ENCODE measurements around the gene MDM1. TPM values are rescaled to one million over a fixed set of nuclear protein-coding genes. Genes with fewer than 3 reads are reported as not detected.
A peak's percentile ranks its signal among the peaks of the same experiment; 100 is the strongest.

The MDM1 gene
- total RNA-seq, 2 experiments from 2014 or later = 20.0 to 22.2 TPM

DNA sequence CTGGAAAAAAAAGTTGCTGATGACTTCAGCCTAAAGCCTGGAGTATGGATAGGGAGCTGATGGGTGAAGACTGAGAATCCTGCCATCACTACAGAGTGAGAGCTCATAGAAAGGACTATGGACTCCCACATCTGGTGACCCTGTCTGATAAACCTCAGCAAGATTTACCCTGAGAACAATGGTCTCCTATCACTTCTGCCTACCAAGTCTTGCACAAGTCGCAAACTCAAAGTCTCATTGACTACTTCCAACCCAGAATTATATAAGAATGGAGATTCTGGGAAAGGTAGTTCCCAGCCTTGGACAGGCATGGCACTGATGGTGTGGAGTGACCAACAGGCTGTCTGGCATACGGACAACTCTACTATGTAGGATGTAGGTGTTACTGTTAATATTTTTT, 9.7 kb upstream of the MDM1 start:
- H3K4me3 Mint-ChIP-seq = no peak overlapping the region
- no peaks in the 10 kb centered on the region for H3K27me3 Mint-ChIP-seq
- H3K36me3 Mint-ChIP-seq = no peaks in the 10 kb centered on the region
- DNase-seq = no peak
- H3K27ac Mint-ChIP-seq = no peak overlapping the region
- no peaks in the 10 kb centered on the region for H3K9me3 Mint-ChIP-seq
- H3K4me1 Mint-ChIP-seq = peaks cover 4% of the 10 kb centered on the region

DNA sequence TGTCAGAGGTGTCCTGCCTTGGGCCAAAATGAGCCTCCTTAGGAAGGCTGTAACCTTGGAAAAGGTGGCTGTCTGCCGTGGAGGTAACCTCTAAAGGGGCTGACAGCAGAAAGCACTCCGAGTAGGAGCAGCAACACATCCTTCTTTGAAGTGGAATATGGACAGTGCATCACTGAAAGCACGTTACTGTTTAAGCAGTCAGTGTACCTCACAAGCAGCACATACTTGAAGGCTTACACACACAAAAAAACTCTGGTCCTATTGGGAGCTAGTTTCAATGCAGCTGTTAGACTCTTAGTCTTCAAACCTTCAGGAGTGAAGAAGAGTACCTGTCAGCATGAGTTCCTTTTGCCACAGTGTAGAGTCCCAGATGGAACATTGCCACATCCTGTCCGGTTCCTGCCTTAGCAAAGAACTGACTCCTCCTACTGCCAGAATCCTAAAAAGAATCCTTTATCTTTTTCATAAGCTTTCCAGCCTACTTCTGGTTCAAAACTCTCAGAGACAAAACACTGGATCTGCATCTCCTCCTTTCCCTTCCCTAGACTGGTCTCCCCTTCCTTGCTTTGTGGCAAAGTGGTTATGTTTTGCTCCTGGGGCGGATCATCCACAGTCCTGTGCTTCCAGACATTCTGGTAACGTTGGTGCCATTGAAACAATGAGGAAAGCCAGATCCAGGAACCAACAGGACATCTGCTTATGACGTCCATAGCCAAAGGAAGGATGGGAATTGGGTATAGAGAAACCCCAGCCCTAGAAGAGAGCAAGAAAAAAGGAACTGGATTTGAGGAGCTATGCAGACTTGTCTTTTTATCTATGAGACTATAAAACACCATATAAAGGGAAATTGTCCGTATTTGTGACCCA, 8.5 kb upstream of the MDM1 start:
- no peaks in the 10 kb centered on the region for H3K9me3 Mint-ChIP-seq
- peaks cover 1% of the 10 kb centered on the region for H3K4me1 Mint-ChIP-seq
- H3K36me3 Mint-ChIP-seq = no peaks in the 10 kb centered on the region
- H3K4me3 Mint-ChIP-seq = no peak overlapping the region
- no peak for DNase-seq
- H3K27me3 Mint-ChIP-seq = no peaks in the 10 kb centered on the region
- H3K27ac Mint-ChIP-seq = no peak overlapping the region

DNA sequence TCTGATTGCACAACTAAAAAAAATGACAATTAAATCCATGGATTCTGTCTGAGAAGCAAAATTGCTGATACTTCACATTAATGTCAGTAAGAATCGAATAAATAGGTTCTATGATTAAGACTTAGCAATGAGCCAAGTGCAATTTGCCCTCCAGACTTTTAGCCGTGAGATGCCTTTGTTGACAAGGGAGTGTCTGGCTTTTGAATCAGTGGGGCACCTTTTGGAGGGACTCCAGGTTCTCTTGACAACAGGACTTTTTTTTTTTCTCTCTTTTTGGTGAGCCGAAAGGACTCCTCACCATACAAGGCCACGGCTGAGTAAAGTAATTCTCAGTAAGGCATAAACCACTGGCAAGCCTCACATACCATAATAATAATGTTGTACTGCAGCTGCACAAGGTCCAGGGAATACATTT, 4.7 kb upstream of the MDM1 start:
- H3K27ac Mint-ChIP-seq = no peak overlapping the region
- H3K4me3 Mint-ChIP-seq = no peak overlapping the region
- no peak for DNase-seq
- no peaks in the 10 kb centered on the region for H3K27me3 Mint-ChIP-seq
- peaks cover 18% of the 10 kb centered on the region for H3K4me1 Mint-ChIP-seq
- H3K36me3 Mint-ChIP-seq = no peaks in the 10 kb centered on the region
- no peaks in the 10 kb centered on the region for H3K9me3 Mint-ChIP-seq

DNA sequence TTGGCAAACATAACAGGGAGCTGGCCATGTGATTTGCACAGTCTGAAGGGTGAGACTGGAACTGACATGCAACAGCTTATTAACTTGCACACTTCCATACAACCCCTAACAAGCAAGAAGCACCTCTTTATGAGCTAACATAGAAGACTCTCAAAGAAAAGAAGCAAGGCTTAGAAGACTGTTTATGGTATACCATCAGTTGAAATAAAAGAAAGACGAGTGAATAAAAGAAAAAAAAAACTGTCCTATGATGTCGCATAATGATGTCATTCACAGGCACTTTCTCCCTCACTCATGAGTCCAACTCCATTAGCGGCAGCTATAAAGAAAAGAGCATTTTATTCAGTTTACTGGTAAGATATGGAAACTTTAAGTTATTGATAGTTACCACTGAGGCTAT, 3.3 kb upstream of the MDM1 start:
- DNase-seq = no peak
- no peak overlapping the region for H3K27ac Mint-ChIP-seq
- H3K27me3 Mint-ChIP-seq = no peaks in the 10 kb centered on the region
- H3K9me3 Mint-ChIP-seq = no peaks in the 10 kb centered on the region
- no peaks in the 10 kb centered on the region for H3K36me3 Mint-ChIP-seq
- H3K4me3 Mint-ChIP-seq = no peak overlapping the region
- H3K4me1 Mint-ChIP-seq = peaks cover 25% of the 10 kb centered on the region

DNA sequence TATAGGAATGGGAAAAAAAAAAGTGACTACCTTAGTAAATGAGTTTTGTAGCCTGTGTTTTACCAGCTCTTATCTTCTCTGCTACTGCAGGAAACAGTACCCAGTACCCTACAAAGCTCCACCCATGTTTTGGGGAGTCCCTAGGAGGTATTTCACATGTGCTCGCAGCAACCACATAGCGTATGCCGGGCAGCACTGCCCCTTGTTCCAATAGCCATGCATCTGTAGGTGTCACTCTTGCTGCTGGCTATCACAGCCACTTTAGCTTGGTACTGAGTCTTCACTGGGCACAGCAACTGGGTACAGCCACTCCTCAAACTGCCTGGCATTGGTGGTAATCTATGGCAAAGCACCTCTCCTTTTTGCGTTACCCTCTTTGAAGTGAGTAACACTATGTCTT, 2.0 kb upstream of the MDM1 start:
- H3K27ac Mint-ChIP-seq = peak overlapping the region; percentile 3
- no peak for DNase-seq

DNA sequence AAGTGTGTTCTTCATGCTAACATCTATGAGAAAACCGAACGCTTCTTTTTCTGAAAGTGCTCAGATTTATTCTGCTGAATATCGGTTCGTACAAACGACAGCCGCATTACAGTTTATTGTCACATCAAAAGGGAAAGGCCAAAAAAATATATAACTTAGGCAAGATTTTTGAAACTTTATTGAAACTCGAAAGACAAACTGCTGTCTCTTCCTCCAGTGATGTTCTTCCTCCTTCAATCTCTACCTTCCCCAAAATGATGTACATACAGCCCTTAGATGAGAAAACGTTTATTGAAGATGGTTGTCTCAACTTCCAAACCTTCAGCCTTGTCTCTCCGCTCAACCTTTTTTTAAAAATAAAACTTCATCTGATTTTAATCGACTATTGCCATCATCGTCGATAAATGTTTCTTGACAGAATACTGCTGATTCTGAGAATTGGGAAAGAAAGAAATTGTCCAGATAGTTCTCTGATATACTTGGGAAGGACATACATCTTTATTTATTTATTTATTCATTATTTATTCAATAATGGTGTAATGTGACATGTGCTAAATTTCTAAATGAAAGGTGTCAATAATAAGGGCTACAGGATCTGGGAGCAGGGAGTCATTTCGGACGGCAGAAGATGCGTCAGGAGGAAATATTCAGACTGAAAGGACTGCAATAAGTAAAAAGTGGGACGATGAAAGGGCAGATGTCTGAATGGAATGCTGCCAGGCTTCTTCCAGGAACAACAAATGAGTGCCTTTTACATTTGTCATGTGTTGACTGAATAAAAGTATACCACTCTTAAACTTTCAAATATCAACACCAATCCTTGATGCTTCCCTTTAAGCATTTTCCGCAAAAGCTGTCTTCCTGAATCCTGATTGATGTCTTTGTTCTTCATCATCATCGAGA, 817 bp upstream of the MDM1 start:
- no peak for DNase-seq
- Mint-ChIP-seq H3K9me3 (no peaks in the 10 kb centered on the region), H3K27me3 (no peaks in the 10 kb centered on the region), H3K36me3 (no peaks in the 10 kb centered on the region), H3K27ac (peak overlapping the region; percentile 76), H3K4me3 (peak overlapping the region; percentile 89), H3K4me1 (peaks cover 35% of the 10 kb centered on the region)

More for the DNA sequence above, 2.0 kb upstream of the MDM1 start:
- Mint-ChIP-seq H3K36me3 (no peaks in the 10 kb centered on the region), H3K4me1 (peaks cover 28% of the 10 kb centered on the region), H3K27me3 (no peaks in the 10 kb centered on the region), H3K9me3 (no peaks in the 10 kb centered on the region), H3K4me3 (no peak overlapping the region)

DNA sequence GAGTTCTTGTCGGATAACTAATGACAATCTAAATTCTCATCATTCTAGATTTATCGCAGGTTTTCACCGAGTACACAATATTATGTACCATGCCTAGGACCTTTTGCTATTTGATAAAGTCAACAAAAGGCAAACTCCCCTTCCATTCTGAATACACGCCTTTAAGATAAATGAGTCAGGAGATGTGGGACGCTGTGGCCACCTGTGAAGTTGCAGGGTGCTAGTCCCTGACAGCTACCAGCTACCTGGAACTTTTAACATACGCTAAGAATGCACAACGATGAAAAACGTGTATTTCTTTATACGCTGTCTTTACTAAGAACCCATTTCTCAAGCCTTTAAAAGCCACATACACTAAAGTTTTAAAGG, 678 bp downstream of the MDM1 start:
- H3K4me3 Mint-ChIP-seq = peak overlapping the region; percentile 89
- peak; percentile 10 for DNase-seq
- H3K36me3 Mint-ChIP-seq = peaks cover 2% of the 10 kb centered on the region
- H3K4me1 Mint-ChIP-seq = peaks cover 40% of the 10 kb centered on the region
- H3K27me3 Mint-ChIP-seq = no peaks in the 10 kb centered on the region
- no peaks in the 10 kb centered on the region for H3K9me3 Mint-ChIP-seq
- peak overlapping the region; percentile 73 for H3K27ac Mint-ChIP-seq

DNA sequence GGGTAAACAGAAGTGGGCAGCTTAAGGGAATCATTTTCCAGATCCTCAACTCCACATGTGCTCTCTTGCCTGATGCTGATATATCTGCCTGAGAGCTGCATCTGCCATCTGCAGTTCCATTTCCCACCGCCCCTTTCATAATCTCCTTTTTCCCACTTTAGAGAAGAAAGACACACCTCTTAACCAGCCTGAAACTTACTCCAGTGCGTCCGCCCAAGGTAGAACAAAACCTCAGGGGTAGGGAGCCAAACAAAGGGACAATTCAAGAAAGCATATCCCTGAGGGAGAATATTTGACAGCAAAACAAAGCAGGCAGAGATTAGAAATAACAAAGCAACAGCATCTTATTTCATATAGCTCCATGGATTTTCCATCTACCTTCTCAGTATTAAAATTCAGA, 4.3 kb downstream of the MDM1 start:
- Mint-ChIP-seq H3K9me3 (no peaks in the 10 kb centered on the region), H3K27ac (no peak overlapping the region), H3K27me3 (no peaks in the 10 kb centered on the region), H3K36me3 (peaks cover 5% of the 10 kb centered on the region), H3K4me1 (peaks cover 26% of the 10 kb centered on the region), H3K4me3 (no peak overlapping the region)
- no peak for DNase-seq

DNA sequence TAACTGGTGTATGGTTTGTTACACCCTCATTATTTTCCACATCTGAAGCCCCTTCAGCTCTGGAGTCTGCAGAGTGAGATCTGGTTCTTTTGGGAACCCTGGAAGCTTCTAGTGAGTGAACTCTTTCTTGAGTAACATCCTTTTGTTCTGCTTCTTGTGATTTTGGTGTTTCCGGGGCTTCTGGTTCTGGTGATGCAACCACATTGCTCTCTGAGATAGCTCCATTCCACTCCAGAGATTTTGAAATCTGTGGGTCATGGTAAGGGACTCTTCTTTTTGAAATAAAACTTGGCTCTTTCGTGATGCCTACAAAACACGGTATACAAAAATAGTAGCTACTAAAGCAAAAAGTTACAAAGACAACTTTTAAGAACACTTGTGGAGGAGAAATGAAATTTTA, 5.4 kb downstream of the MDM1 start:
- Mint-ChIP-seq H3K9me3 (no peaks in the 10 kb centered on the region), H3K4me1 (peaks cover 23% of the 10 kb centered on the region), H3K27me3 (no peaks in the 10 kb centered on the region), H3K36me3 (peaks cover 5% of the 10 kb centered on the region), H3K27ac (no peak overlapping the region), H3K4me3 (no peak overlapping the region)
- DNase-seq = no peak

DNA sequence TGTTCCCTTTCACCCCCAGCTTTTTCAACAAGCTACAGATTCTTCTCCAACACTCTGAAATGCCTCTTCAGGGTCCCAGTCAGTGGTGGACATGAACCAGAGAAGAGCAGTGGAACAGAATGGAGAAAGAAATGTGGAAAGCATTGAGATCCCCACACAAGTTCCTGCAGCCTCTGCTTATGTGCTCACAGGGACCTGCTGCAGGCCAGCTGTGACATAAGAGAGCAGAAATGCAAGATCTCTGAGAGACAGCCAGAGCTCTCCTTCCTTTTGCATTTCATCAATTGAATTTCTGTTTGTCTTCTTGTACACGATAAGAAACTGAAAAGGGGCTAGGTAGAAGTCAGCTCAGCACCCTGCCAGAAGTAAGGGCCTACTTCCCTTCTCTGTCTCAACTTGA, 6.2 kb downstream of the MDM1 start:
- DNase-seq = no peak
- H3K27ac Mint-ChIP-seq = no peak overlapping the region

DNA sequence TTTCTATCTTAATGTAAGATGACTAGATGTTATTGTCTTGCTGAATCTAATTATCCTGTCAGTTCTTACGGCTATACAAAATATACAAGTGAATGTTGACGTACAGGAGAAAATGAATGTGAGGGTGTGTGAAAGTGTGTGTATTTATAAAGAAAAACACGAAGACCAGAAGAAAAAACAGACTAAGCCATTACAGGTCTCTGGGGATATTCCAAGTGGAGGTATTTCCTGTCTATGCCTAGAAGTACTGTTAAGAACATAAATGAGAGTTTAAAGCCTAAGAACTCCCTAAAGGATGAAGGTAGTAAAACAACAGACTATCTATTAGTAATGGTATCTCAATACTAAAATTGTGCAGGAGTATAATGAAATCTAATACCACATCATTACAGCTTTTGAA, 7.6 kb downstream of the MDM1 start:
- H3K9me3 Mint-ChIP-seq = no peaks in the 10 kb centered on the region
- H3K4me3 Mint-ChIP-seq = no peak overlapping the region
- no peak overlapping the region for H3K27ac Mint-ChIP-seq
- H3K4me1 Mint-ChIP-seq = peaks cover 16% of the 10 kb centered on the region
- DNase-seq = no peak
- H3K27me3 Mint-ChIP-seq = no peaks in the 10 kb centered on the region
- H3K36me3 Mint-ChIP-seq = peaks cover 5% of the 10 kb centered on the region

More for the DNA sequence above, 6.2 kb downstream of the MDM1 start:
- Mint-ChIP-seq H3K9me3 (no peaks in the 10 kb centered on the region), H3K27me3 (no peaks in the 10 kb centered on the region), H3K4me3 (no peak overlapping the region), H3K4me1 (peaks cover 17% of the 10 kb centered on the region), H3K36me3 (peaks cover 5% of the 10 kb centered on the region)

DNA sequence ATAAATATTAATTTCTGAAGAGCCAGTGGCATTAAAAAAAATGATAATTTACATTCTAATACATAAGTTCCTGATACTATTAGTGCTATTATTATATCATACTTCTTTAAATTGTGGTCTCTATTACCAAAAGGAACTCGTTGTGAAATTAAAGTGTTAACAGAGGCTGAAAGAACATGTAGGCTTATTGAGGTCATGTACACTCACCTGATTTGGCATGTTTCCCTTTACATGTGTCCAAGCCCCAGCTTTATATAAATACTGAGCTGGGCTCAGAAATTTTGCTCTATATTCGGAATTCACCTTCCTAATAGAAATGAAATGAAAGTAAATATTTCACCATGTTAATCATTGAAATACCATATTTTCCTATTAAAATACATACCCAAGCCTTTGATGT, 11.0 kb downstream of the MDM1 start:
- Mint-ChIP-seq H3K4me1 (peaks cover 2% of the 10 kb centered on the region), H3K36me3 (peaks cover 7% of the 10 kb centered on the region), H3K27me3 (no peaks in the 10 kb centered on the region), H3K4me3 (no peak overlapping the region), H3K27ac (no peak overlapping the region), H3K9me3 (no peaks in the 10 kb centered on the region)
- no peak for DNase-seq

DNA sequence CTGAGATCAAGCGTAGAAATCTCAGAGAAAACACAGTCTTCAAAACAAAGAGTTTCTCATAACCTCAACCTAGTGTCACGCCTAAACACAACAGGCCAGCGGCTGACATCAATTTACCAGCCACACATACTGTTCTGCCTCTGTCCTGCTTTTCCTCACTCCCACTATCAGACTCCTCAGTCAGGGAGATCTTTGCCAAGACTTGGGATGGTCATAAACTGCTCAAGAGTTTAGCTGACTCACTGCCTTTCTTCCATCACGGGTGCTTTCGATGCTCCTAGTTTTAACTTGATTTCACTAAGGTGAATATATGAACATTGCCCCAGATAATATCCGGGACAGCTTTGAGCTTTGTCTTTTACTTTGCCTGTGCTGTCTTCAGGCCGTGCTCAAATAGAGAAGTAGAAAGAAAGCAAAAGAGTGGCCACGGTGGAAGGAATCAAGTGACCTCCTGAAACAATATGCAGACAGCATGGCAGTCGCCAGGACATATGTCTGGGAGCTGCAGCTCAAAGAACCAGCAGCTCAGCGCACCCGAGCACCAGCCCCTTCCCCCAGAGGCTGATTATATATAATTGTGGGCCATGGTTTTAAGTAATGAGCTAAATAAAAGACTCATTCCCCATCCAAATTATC, 12.1 kb downstream of the MDM1 start:
- H3K4me1 Mint-ChIP-seq = peaks cover 2% of the 10 kb centered on the region
- H3K4me3 Mint-ChIP-seq = no peak overlapping the region
- H3K27me3 Mint-ChIP-seq = no peaks in the 10 kb centered on the region
- no peak overlapping the region for H3K27ac Mint-ChIP-seq
- no peak for DNase-seq
- no peaks in the 10 kb centered on the region for H3K9me3 Mint-ChIP-seq
- peaks cover 7% of the 10 kb centered on the region for H3K36me3 Mint-ChIP-seq

DNA sequence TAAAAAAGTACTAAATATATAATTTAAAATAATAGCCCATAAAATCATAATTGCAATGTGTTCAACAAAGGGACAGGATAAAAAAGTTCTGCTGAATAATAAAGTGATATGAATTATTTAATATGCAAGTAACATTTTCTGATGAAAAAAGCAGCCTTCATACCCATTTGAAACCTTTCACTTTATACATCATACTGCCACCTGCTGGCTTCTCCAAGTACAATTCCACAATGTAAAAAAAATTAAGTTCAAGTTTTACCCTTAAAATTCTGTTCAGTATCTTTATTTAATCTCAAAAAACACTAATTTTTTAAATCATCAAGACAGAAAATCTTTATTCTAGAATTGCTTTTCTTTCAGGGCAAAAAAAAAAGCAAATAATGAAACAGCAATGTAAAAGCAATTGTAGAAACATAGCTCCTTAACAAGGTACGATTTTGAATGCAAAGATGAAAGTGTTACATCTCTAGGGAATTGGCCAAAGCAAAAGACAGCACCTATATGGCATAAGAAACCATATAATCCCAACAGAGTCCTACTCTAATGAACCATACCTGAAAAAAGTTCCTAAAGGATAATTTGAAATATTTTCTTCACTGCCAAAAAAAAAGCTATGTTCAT, 15.0 kb downstream of the MDM1 start:
- no peaks in the 10 kb centered on the region for H3K9me3 Mint-ChIP-seq
- peaks cover 8% of the 10 kb centered on the region for H3K36me3 Mint-ChIP-seq
- no peak overlapping the region for H3K4me3 Mint-ChIP-seq
- DNase-seq = no peak
- no peaks in the 10 kb centered on the region for H3K4me1 Mint-ChIP-seq
- no peaks in the 10 kb centered on the region for H3K27me3 Mint-ChIP-seq
- no peak overlapping the region for H3K27ac Mint-ChIP-seq

DNA sequence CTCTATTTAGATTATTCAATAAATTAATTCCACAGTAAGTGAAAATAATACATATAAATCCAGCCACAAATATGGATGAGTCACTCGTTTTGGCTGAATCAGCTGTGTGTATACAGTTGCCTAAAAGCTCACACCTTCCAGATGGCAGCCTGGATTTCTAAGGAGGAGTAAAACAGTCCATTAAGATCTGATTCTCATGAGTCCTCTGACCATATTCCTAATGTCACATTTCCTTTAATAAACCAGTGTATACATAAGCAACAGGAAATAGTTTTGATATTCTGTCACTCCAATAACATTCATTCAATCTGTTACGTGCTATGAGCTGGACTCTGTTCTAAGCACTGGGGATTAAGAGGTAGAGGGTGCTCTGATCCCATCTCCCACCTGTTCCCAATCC, 21.8 kb downstream of the MDM1 start:
- H3K27me3 Mint-ChIP-seq = no peaks in the 10 kb centered on the region
- peaks cover 5% of the 10 kb centered on the region for H3K4me1 Mint-ChIP-seq
- H3K36me3 Mint-ChIP-seq = peaks cover 36% of the 10 kb centered on the region
- no peak overlapping the region for H3K27ac Mint-ChIP-seq
- H3K4me3 Mint-ChIP-seq = no peak overlapping the region
- H3K9me3 Mint-ChIP-seq = peaks cover 2% of the 10 kb centered on the region
- DNase-seq = no peak

Measured in activated naive CD8-positive, alpha-beta T cell treated with anti-CD3 and anti-CD28 coated beads for 36 hours (primary cell).